ENCODE data around the gene P4HA3.

The P4HA3 gene

GRCh38 chr11:74235121-74235520 lies 76.3 kb downstream of the P4HA3 start:
- no peak overlapping the region for H3K4me3 ChIP-seq (ENCODE audit: low read length)
- DNase-seq (ENCODE audit: low read depth): no peak
- TF ChIP-seq CTCF (conservative IDR thresholded peaks at IDR 0.05; ENCODE audit: low read length): no peak

GRCh38 chr11:74233683-74234082 lies 77.8 kb downstream of the P4HA3 start:
- TF ChIP-seq CTCF (conservative IDR thresholded peaks at IDR 0.05; ENCODE audit: low read length): no peak
- no peak overlapping the region for H3K4me3 ChIP-seq (ENCODE audit: low read length)

GRCh38 chr11:74232311-74232950 lies 79.0 kb downstream of the P4HA3 start:
- no peak overlapping the region for H3K4me3 ChIP-seq (ENCODE audit: low read length)
- DNase-seq (ENCODE audit: low read depth): no peak

More at GRCh38 chr11:74233683-74234082, 77.8 kb downstream of the P4HA3 start:
- DNase-seq (ENCODE audit: low read depth): no peak

GRCh38 chr11:74226907-74227306 lies 84.5 kb downstream of the P4HA3 start:
- no peak for TF ChIP-seq CTCF (conservative IDR thresholded peaks at IDR 0.05; ENCODE audit: low read length)
- no peak overlapping the region for H3K4me3 ChIP-seq (ENCODE audit: low read length)
- DNase-seq (ENCODE audit: low read depth): no peak

More at GRCh38 chr11:74232311-74232950, 79.0 kb downstream of the P4HA3 start:
- no peak for TF ChIP-seq CTCF (conservative IDR thresholded peaks at IDR 0.05; ENCODE audit: low read length)

GRCh38 chr11:74225565-74225964 lies 85.9 kb downstream of the P4HA3 start:
- no peak for DNase-seq (ENCODE audit: low read depth)
- no peak for TF ChIP-seq CTCF (conservative IDR thresholded peaks at IDR 0.05; ENCODE audit: low read length)
- no peak overlapping the region for H3K4me3 ChIP-seq (ENCODE audit: low read length)

GRCh38 chr11:74221816-74222215 lies 89.6 kb downstream of the P4HA3 start:
- no peak for DNase-seq (ENCODE audit: low read depth)
- no peak for TF ChIP-seq CTCF (conservative IDR thresholded peaks at IDR 0.05; ENCODE audit: low read length)

GRCh38 chr11:74220376-74220775 lies 91.1 kb downstream of the P4HA3 start:
- H3K4me3 ChIP-seq (ENCODE audit: low read length): no peak overlapping the region
- no peak for DNase-seq (ENCODE audit: low read depth)

More at GRCh38 chr11:74221816-74222215, 89.6 kb downstream of the P4HA3 start:
- no peak overlapping the region for H3K4me3 ChIP-seq (ENCODE audit: low read length)

More at GRCh38 chr11:74220376-74220775, 91.1 kb downstream of the P4HA3 start:
- no peak for TF ChIP-seq CTCF (conservative IDR thresholded peaks at IDR 0.05; ENCODE audit: low read length)

Data from AG10803 (cell line).